Cardiac fibroblast (primary cell): ENCODE data around the gene PSKH1.

Experiments used
- DNase-seq, 2 donors: peaks; one replicate each; pipeline versions ENCODE4 v3.0.0 to v3.0.0-alpha.2; 2010; ENCODE audit warnings: low read depth in 2 of 2
- H3K4me3 ChIP-seq, 2 donors: replicated peaks in 1 of 2; 1 replicate in 1 of 2; 2 replicates in 1 of 2; pipeline ENCODE4 v1.5.1; 2011; ENCODE audit warnings: low read depth in 2 of 2, low read length in 2 of 2, mild to moderate bottlenecking in 2 of 2, moderate library complexity in 1 of 2
- CTCF ChIP-seq: IDR thresholded peaks from one replicate; pipeline ENCODE4 v1.5.1; 2011; ENCODE audit warnings: low read depth, mild to moderate bottlenecking, low read length, inconsistent platforms

The PSKH1 gene

DNA sequence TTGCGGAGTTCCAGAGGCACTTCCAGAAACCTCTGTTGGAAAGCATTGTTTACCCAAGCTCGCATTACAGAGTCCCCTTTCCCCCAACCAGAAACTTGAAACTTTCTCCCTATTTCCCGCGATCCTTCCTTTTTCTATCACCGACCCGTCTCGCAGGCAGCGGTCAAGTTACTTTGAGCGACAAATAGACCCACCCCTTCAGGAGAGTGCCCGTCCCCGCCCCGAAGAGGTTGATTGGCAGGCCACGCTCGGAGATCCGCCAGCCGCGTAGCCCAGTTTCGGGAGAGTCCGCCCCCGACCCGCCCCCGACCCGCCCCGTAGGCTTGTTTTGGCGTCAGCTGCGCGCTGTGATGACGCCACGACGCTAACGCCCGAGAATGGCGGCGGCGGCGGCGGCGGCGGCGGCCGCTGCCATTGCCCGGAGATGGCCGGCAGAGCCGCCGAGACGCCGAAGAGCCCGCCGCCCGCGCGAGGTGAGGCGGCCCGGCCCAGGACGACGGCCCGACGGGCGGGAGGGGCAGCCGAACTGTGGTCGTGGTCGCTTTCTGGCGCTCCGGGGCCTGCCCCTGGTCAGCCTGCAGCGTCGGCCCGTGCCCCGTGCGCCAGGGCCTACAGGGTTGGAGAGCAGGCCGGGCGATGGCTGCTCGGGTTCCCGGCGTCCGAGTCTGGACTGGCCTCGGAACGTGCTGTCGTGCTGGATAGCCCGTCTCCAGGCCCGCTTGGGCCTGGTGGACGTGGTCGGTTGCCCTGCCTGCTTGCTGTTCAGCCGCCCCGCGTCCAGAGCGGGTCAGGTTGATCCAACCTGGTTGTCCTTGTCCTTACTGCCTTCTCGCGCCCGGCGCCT lies at the start of gene PSKH1:
TSS of gene PSKH1 (plus strand) at position 356 of the 844 bp plus-strand sequence. CDS start 15,496 bp downstream, outside the sequence.
- TF ChIP-seq CTCF: no peak
- H3K4me3 ChIP-seq: peak within 1 kb of the TSS; percentile 88 to 90
- peak; percentile 96 for DNase-seq

GRCh38 chr16:67843343-67843765 lies 49.7 kb upstream of the PSKH1 start:
- TF ChIP-seq CTCF: no peak
- H3K4me3 ChIP-seq: peak overlapping the region; percentile 76 to 93
- peak in 1 of 2 donors; percentile 45 for DNase-seq

DNA sequence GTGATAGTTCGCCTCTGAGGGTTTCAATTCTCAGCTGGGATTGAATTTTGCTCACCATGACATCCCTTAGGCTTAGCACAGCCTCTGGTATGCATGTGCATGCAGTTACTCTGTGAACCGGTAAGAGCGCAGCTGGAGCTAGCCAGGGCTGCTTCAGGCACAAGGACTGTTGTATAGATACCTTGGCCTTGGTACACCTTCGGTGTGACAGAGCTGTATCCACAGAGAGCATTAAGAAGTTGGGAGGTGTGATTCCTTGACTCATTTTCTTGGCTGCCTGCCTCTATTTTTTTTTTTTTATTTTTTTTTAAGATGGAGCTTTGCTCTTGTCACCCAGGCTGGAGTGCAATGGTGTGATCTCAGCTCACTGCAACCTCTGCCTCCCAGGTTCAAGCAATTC lies 48.6 kb upstream of the PSKH1 start:
- peak; percentile 31 to 58 for DNase-seq
- no peak overlapping the region for H3K4me3 ChIP-seq
- peak; percentile 46 for TF ChIP-seq CTCF

DNA sequence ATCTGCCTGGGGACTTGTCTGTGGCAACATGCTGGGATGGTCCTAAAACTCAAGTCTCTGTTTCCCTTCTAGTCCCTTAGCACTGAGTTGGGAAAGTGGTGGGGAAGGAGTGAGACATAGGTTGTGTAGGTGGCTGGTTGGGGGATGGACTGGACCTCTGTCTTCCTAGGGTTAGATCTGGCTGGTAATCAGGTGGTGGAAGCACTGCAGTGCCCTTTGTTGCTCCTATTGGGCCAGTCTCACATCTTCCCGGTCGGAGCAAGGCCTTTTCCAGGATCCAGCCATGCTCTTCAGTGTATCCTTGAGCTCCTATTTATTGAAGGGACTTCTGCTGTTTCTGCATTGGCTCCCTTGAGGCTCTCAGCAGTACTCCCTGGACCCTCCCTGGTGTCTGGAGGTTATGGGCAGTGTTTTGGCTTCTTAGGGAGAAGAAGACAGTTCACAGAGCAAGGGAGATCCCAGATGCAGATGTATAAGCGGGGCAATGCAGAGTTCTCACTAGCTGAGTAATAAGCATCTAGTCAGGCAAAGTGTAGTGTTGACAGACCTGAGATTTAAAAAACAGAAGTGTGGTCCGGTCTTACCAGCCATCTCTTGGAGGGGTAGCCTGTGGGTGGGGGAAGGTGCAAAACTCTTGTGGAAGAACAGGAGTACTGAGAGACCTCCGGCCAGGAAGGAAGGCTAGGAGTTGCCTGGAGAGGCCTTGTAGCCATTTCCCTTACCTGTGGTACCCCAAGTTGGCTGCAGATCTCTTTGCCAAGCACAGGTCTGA lies 47.6 kb upstream of the PSKH1 start:
- DNase-seq: no peak
- no peak for TF ChIP-seq CTCF
- peak overlapping the region; percentile 92 to 95 for H3K4me3 ChIP-seq

- peak overlapping the region; percentile 92 to 95 for H3K4me3 ChIP-seq
- DNase-seq: no peak
- TF ChIP-seq CTCF: no peak
Measured at GRCh38 chr16:67846063-67846319, 47.1 kb upstream of the PSKH1 start.

- H3K4me3 ChIP-seq: peak within 1 kb of the TSS; percentile 92 to 95
- no peak for TF ChIP-seq CTCF
Measured at GRCh38 chr16:67846320-67847063, 46.6 kb upstream of the PSKH1 start, which contains the start of gene NUTF2. Gene NUTF2, plus strand, starts transcription at chr16:67846933. Its CDS starts 18,198 bp downstream, at chr16:67865131.

More at GRCh38 chr16:67846320-67847063, 46.6 kb upstream of the PSKH1 start, which contains the start of gene NUTF2:
- DNase-seq: peak; percentile 93 to 96
